Fibroblast of villous mesenchyme (primary cell): ENCODE results near the gene SFN. TPM values are rescaled to one million over a fixed set of nuclear protein-coding genes. Genes with fewer than 3 reads are reported as not detected.

Experiments
- DNase-seq: peaks from one replicate; pipeline ENCODE4 v3.0.0-alpha.2; 2010; ENCODE audit warnings: low read depth
- H3K4me3 ChIP-seq: 2 replicates; pipeline ENCODE4 v1.5.1; 2011; ENCODE audit warnings: low read depth, mild to moderate bottlenecking, low read length
- total RNA-seq: library from RNA; depleted of rRNA; stranded (reverse); fragments of >200 nt; gene quantifications from 2 replicates; pipeline ENCODE4 v1.2.3, GENCODE V29; 2012
- TF ChIP-seq, protein P1 (sequence below): IDR thresholded peaks from 2 replicates; pipeline ENCODE4 v1.5.1; 2012; ENCODE audit warnings: low read depth, mild to moderate bottlenecking, low read length; ENCODE audit not compliant: insufficient read depth

SFN gene
- total RNA-seq, 1 donor, result 0.43 TPM

DNA sequence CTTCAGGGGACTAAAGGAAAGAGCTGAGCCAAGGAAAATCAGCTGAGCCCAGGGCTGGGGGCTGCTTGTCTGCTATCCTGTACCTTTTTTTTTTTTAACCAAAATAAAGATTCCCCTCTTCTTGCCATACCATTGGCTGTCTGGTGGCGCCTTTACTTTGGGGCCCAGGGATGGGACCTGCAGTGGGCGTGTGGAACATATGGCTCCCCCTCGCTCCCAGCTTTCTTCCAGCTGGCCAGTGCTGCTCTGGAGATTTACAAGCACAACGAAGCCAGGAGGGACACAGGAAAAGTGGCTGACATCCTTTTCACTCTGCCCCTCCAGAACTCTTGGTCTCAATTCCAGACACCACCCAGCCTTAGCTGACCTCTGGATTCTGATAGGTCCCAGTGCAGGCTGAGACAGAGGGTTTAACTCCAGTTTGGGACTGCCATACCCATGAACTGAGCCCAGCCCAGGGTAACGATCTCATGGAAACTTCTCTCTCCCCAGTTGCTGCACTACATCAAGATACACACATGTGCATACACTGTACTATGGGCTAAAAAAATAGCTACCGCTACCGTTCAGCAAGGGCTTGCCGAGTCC, 5.4 kb upstream of the SFN start:
- DNase-seq, result no peak
- TF ChIP-seq, protein P1, sequence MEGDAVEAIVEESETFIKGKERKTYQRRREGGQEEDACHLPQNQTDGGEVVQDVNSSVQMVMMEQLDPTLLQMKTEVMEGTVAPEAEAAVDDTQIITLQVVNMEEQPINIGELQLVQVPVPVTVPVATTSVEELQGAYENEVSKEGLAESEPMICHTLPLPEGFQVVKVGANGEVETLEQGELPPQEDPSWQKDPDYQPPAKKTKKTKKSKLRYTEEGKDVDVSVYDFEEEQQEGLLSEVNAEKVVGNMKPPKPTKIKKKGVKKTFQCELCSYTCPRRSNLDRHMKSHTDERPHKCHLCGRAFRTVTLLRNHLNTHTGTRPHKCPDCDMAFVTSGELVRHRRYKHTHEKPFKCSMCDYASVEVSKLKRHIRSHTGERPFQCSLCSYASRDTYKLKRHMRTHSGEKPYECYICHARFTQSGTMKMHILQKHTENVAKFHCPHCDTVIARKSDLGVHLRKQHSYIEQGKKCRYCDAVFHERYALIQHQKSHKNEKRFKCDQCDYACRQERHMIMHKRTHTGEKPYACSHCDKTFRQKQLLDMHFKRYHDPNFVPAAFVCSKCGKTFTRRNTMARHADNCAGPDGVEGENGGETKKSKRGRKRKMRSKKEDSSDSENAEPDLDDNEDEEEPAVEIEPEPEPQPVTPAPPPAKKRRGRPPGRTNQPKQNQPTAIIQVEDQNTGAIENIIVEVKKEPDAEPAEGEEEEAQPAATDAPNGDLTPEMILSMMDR, result no peak
- no peak overlapping the region for H3K4me3 ChIP-seq

GRCh38 chr1:26858160-26858559, 4.8 kb upstream of the SFN start:
- TF ChIP-seq, protein P1, result no peak
- DNase-seq, result no peak
- no peak overlapping the region for H3K4me3 ChIP-seq

- TF ChIP-seq, protein P1, result no peak
- DNase-seq, result no peak
- no peak overlapping the region for H3K4me3 ChIP-seq
Measured at GRCh38 chr1:26858891-26859640, 3.9 kb upstream of the SFN start.

DNA sequence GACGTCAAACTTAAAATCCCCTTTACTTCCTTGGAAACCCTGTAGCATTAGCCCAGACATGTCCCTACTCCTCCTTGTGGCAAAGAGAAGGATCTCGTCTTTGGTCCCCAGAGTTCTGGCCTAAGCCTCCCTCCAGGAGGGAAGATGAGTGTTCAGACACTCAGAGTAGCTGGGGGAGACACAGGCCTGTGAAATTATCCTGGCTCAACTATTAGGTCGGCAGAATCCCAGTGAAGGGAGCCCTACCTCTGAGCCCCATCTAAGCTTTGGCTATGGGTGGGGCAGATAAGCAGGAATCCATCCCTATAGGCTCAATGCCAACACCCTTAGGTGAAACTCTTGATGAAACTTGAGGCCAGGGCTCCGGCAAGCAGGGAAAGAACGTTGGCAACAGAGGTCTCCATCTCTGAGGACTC, 1.7 kb upstream of the SFN start:
- TF ChIP-seq, protein P1, result peak; percentile 49
- H3K4me3 ChIP-seq, result no peak overlapping the region
- DNase-seq, result peak; percentile 38

DNA sequence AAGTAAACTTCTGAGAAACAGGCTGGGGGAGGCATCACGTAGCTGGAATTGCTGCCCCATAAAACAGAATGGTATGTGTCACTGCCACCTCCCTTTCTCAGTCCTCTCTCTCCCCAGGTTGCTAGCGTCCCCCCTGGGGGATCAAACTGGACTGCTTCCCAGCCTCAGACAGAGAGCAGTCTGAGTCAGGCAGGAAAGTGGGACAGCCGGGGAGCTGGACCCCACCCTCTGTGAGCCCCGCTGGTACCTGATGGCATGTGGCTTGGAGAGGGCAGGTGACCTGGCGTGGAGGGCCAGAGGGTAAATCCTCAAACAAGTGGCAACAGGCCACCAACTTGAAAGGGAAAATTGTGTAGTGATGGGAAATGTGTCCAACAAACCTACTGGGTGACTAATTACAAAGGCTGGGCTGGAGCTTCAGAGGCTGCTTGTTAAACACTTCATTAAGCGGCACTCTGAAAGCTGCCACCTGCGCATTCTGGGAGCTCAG, 1.0 kb upstream of the SFN start:
- TF ChIP-seq, protein P1, result no peak
- no peak overlapping the region for H3K4me3 ChIP-seq
- no peak for DNase-seq

- TF ChIP-seq, protein P1, result no peak
- H3K4me3 ChIP-seq, result no peak overlapping the region
- no peak for DNase-seq
Measured at GRCh38 chr1:26863685-26864077, 732 bp downstream of the SFN start.
